ENCODE results near the gene CNGB1.
"Not testable (repeated sequence)": the region's sequence is repeated elsewhere in the genome, so short reads cannot be mapped to it uniquely, and the experiment has no call there.

CNGB1 gene

GRCh38 chr16:57951204-57951960, 19.5 kb downstream of the CNGB1 start:
- DNase-seq: no peak

- DNase-seq: no peak
These were observed 20.5 kb downstream of the CNGB1 start for GRCh38 chr16:57950382-57950781.

- no peak for DNase-seq
These were observed 21.2 kb downstream of the CNGB1 start for GRCh38 chr16:57949595-57950238.

DNA sequence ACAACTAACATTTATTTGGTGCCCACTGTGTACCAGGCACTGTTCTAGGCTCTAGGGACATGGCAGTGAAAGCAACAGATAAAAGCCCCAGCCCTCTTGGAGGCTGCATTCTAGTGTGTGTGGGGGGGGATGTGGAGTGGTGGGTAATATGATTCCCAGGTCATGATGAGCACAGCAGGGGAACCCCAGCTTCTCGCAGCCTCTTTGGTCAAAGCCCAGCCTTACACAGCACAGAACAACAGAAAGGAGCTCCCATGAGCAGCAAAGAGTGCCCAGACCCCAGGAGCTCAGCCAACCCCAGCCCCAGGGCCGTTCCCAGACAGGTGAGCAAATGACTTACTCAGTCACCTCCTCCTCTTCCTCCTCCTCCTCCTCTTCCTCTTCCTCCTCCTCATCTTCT, 21.9 kb downstream of the CNGB1 start:
- no peak for DNase-seq

GRCh38 chr16:57948027-57948426, 22.9 kb downstream of the CNGB1 start:
- no peak for DNase-seq

- DNase-seq: no peak
These were observed 23.7 kb downstream of the CNGB1 start for GRCh38 chr16:57947261-57947660.

DNA sequence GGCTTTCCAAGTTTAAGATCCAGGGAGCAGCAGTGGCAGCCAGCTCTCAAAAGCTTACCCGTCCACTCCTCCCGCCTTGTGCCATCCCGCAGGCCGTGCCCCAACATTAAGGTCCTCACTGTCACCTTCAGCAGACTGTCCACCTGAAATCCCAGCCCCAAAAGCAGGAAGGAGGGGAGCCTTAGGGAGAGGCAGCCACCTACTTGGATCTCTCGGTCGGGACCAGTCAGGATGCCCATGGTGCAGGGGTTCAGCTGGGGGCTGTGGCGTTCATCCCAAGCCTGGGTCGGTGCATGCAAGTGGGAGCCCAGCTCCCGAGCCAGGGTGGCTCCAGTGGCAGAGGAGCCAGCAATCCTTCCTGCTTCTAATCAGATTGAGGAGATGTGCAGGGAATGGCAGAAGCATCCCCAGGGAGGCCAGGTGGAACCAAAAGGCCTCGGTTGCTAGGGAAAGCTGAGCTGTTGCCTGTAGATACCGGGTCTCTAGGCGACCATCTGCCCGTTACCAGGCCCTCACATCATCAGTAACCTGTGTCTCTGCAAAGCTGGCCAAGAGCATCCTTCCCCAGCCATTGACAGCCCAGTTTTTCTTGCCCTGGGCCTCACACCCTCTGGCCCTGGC, 24.6 kb downstream of the CNGB1 start:
- DNase-seq: no peak

DNA sequence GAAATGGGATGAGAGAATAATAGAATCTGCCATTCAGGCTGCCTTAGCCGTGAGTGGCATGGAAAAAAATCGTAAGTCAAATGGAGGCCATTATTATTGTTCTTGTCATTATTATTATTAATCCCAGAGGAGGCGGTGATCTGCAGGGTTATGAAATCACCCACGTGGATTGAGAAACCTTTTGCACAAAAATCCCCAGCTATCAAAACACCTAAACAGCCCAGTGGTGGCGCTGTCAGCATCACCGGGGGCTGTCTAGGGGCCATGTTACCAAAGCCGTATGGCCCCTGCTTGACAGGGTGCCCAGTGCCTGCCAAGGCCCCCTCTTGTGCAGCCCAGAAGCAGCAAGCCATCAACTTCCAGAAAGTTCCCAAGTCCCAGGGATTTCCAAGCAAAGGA, 25.2 kb downstream of the CNGB1 start:
- no peak for DNase-seq

DNA sequence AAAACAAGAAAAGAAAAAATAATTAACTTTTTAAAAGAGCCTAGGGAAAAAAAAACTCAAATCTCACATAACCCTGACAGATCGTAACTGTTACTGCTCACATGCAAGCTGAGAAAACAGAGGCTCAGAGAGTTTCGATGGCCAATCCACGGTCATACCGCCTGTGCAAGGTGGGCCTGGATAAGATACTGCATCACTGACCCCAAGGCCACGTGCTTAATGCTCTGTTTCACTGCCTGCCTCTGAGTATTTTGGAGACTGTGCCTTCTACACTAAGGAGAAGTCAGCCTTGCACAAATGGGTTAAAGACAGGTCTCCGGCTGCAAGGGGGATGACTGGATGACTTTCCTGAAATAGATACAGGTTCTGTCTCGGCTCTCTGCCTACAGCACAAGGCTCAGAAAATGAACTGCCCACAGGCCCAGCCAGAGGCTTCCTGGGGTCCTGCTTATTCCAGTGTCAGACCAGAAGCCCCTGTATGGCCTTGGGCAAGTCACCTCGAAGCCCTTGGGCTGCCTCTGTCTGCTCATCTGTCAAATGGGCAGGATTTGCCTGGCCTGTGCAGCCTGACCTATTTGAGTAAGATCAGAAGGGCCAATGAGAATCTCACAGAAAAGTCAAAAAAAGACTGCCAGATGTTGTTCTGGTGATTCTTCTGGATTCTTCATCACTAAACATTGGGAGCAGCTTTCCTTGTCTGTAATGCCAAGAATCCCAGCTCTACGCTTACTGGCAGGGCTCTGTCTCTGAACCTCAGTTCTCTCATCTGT, 25.8 kb downstream of the CNGB1 start:
- no peak for DNase-seq

- DNase-seq: not testable (repeated sequence)
These were observed 27.5 kb downstream of the CNGB1 start for GRCh38 chr16:57943381-57943780.

- not testable (repeated sequence) for DNase-seq
These were observed 29.0 kb downstream of the CNGB1 start for GRCh38 chr16:57941901-57942300.

- DNase-seq: no peak
These were observed 29.8 kb downstream of the CNGB1 start for GRCh38 chr16:57941016-57941664.

DNA sequence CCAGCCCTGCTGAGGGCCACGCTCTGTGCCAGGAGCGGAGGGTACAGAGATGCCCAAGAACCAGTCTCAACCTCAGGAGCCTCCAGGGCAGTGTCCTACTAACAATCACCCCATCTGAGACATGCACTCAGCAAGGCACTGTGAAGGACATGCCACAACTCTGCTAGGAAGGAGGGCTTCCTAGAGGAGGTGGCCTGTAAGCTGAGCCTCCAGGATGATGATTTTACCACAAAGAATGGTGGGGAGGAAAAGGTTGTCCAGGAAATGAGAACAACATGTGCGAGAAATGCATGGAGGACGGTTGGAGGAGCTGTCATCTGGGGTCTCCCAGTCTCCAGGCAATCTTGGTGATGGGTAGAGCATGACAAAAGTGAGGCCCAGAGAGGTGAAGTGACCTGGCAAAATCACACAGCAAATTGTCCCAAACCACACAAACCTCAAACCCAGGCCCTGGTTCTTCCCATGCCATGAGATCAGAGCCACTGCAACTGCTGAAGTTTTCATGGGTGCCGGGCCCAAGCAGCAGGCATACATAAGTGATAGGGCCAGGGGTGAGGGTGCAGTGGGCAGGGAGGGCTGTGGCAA, 30.5 kb downstream of the CNGB1 start:
- DNase-seq: no peak

GRCh38 chr16:57939872-57940224, 31.1 kb downstream of the CNGB1 start:
- DNase-seq: no peak

- DNase-seq: no peak
These were observed 31.7 kb downstream of the CNGB1 start for GRCh38 chr16:57938936-57939871.

DNA sequence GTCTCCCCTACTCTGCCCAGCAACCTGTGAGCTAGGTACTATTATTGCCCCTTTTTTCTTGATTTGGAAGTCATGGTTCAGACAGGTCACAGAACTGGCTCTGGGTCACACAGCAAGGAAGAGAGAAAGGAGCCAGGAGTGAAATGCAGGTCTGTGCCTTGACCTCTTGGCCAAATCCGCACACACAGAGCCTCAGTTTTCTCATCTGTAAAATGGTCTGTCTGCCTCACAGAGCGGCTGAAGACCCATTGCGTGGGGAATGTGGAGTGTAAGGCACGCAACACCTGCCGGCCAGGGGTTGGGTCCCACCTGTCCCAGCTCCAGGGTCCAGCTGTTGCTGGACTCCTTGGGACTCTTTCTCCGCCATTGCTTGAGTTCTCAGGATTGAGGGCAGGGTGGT, 32.4 kb downstream of the CNGB1 start:
- no peak for DNase-seq

DNA sequence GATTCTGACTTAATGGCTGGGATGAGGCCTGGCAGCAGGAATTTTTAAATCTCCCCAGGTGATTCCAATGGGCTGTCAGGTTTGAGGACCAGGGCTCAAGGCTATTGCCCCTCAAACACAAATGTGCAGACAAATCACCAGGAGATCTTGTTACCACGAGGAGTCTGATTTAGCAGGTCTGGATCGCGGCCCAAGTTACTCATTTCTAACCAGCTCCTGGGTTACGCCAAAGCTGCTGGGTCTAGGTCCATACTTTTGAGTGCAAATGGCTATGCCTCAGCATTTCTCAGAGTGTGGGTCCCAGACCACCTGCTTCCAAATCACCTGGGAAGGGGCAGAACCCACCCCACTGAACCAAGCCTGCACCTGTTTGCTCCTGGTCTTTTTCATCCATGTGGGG, 33.1 kb downstream of the CNGB1 start:
- DNase-seq: no peak

DNA sequence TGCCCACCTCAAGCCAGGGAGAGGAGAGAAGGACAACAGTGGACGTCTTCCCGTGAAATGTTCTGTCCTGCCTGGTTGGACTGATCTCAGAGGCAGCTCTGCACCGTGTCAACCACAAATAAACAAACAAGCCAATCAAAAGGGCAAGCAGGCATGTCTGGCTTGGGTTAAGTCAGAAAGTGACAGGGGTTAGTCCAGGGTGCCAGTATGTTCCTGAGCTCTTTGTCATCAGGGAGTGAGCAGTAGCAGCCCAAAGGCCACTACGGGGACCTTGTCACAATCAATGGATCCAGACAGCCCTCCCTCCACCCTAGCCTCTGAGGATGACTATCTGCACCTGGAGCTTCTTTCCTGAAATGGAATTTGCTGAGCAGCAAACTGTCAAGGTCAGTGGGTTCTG, 35.0 kb downstream of the CNGB1 start:
- no peak for DNase-seq

DNA sequence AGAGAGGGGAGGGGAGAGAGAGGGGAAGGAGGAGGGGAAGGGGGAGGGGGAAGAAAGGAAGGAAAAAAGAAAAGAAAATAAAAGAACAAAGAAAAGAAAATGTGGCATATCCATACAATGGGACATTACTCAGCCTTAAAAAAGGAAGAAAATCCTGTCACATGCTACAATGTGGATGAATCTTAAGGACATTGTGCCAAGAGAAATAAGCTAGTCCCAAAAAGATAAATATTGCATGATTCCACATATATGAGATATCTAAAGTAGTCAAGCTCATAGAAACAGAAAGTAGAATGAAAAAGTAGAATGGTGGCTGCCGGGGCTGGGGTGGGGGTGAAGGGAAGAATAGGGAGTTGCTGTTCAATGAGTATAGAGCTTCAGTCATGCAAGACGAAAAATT, 40.4 kb downstream of the CNGB1 start:
- no peak for DNase-seq

GRCh38 chr16:57929250-57929649, 41.7 kb downstream of the CNGB1 start:
- no peak for DNase-seq

DNA sequence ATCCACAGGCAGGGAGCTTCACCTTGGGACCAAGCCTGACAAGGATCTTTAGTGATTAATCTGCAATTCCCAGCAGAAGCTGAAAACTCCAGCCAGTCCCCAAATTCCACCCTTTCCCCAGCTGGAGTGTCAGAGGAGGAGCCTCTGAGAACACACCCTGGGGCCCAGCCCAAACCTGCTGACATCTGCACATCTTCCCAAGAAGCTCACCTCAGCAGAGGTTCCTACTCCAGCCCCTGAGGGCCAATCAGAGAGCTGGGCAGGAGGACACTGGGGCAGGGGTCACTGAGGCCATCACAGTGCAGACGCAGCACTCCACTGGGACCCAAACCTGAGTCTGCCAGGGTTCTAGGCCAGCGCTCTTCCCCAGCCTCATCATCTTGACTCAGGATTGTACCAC, 44.9 kb downstream of the CNGB1 start:
- DNase-seq: no peak

- DNase-seq: no peak
These were observed 45.6 kb downstream of the CNGB1 start for GRCh38 chr16:57925310-57925709.

Data from stimulated activated CD4-positive, alpha-beta T cell treated with anti-CD3 and anti-CD28 coated beads, Interleukin-4, amount 100 ng/mL, for 1 hour (primary cell).